HepG2 (cell line): ENCODE data around the gene ADGRD1.

Source experiments
- BCL6 ChIP-seq: IDR thresholded peaks from 2 replicates; pipeline ENCODE4 v1.6.1; 2016; ENCODE audit warnings: missing genetic modification reagents, missing compliant biosample characterization
- CTCF ChIP-seq: sonication (generic); formaldehyde crosslinking; IDR thresholded peaks from 2 replicates; pipeline ENCODE4 v1.5.0; 2020; ENCODE audit warnings: mild to moderate bottlenecking, missing genetic modification reagents, moderate library complexity
- HNF4A ChIP-seq: sonication (generic); formaldehyde crosslinking; IDR thresholded peaks from 2 replicates; pipeline ENCODE4 v1.4.0; 2020; ENCODE audit warnings: missing genetic modification reagents
- KLF9 ChIP-seq: IDR thresholded peaks from 2 replicates; pipeline ENCODE4 v1.6.1; 2016; ENCODE audit warnings: low read depth
- NFIC ChIP-seq: IDR thresholded peaks from 2 replicates; pipeline ENCODE4 v1.6.1; 2012; ENCODE audit warnings: mild to moderate bottlenecking, low read length, inconsistent platforms
- NFRKB ChIP-seq: fragments of 450-650 bp; IDR thresholded peaks from 2 replicates; pipeline ENCODE4 v1.6.1; 2017
- NONO ChIP-seq, 2 experiments: fragments of 450-650 bp in 1 of 2; sonication (generic) in 1 of 2; formaldehyde crosslinking in 1 of 2; IDR thresholded peaks in 1 of 2; conservative IDR thresholded peaks in 1 of 2; 2 replicates each; pipeline versions ENCODE4 v1.6.1 to v1.8.0; 2017 to 2022; ENCODE audit warnings: mild to moderate bottlenecking in 1 of 2, missing genetic modification reagents in 1 of 2, moderate library complexity in 1 of 2
- POLR2A ChIP-seq, 2 experiments: IDR thresholded peaks; 2 replicates each; pipeline ENCODE4 v1.6.1; 2011; ENCODE audit warnings: low read depth in 2 of 2, low read length in 2 of 2, mild to moderate bottlenecking in 1 of 2, moderate library complexity in 1 of 2; ENCODE audit not compliant: insufficient read depth in 1 of 2
- POLR2AphosphoS5 ChIP-seq: IDR thresholded peaks from 2 replicates; pipeline ENCODE4 v1.6.1; 2012; ENCODE audit warnings: low read depth, low read length
- PTBP1 ChIP-seq: fragments of 200-400 bp; formaldehyde crosslinking; IDR thresholded peaks from 2 replicates; pipeline ENCODE4 v1.6.1; 2018; ENCODE audit warnings: low read length, low read depth; ENCODE audit not compliant: poor library complexity, severe bottlenecking
- SOX6 ChIP-seq, 2 experiments: fragments of 450-650 bp in 1 of 2; sonication (generic) in 1 of 2; formaldehyde crosslinking in 1 of 2; IDR thresholded peaks; 2 replicates each; pipeline versions ENCODE4 v1.4.0 to v1.6.1; 2017 to 2020; ENCODE audit warnings: antibody characterized with exemption in 1 of 2, mild to moderate bottlenecking in 1 of 2, missing genetic modification reagents in 1 of 2
- ZNF138 ChIP-seq: sonication (generic); formaldehyde crosslinking; IDR thresholded peaks from 2 replicates; pipeline ENCODE4 v1.5.0; 2020; ENCODE audit warnings: mild to moderate bottlenecking, low read depth, missing genetic modification reagents
- ZNF660 ChIP-seq: sonication (generic); formaldehyde crosslinking; IDR thresholded peaks from 2 replicates; pipeline ENCODE4 v1.5.1; 2020; ENCODE audit warnings: mild to moderate bottlenecking, low read depth, missing genetic modification reagents, borderline replicate concordance

DNA sequence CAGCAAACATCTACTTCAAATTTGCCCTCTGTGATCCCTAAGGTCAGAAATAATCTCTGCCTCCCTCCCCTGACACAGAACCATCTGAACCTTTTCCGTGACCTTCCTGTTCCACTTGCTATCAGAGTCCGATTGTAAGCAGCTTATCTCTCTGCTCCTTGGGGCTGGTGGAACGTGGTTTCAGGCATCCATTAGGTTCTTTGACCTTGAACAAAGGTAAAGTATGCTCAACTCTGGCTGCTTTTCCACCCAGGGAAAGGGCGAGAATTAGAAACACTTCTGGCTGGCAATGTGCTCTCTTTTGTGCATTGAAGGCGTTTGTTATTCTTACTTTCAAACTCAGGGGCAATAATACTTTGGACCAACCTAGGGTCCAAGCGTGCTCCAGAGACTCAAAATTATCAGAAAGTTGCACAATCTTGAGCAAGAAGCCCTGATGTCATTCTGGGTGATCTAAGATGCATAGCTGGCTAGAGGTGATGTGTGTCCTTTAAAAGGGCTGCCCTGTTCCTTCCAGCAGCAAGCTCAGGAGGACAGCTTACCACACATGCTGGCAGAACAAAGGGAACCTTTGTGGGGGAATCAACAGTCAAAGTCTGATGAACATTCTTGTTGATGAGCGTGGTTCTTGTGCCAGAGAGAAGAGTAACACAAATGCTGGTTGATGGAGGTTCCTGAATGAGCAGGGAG lies 29.8 kb downstream of the ADGRD1 start:
- TF ChIP-seq SOX6 (IDR thresholded peaks at IDR 0.05): no peak
- peak; percentile 73 for TF ChIP-seq SOX6 (CRISPR knock-in tag; IDR thresholded peaks at IDR 0.05)
- no peak for TF ChIP-seq PTBP1
- TF ChIP-seq BCL6: peak; percentile 36
- TF ChIP-seq HNF4A: peak; percentile 70; the same call in 1 of the 2 replicates
- no peak for TF ChIP-seq POLR2A (IDR thresholded peaks at IDR 0.05; ENCODE audit: insufficient read depth in 1 of 2, low read depth in 2 of 2, low read length in 2 of 2)
- no peak for TF ChIP-seq ZNF660 (CRISPR knock-in tag)
- TF ChIP-seq KLF9 (CRISPR knock-in tag): no peak
- no peak for TF ChIP-seq ZNF138 (CRISPR knock-in tag)
- no peak for TF ChIP-seq NFRKB
- no peak for TF ChIP-seq NFIC
- TF ChIP-seq CTCF: no peak
- no peak for TF ChIP-seq POLR2AphosphoS5
- TF ChIP-seq NONO (IDR thresholded peaks at IDR 0.05): no peak
- peak; percentile 78 for TF ChIP-seq NONO (CRISPR knock-in tag; conservative IDR thresholded peaks at IDR 0.05)
